Activated T-cell treated with anti-CD3 and anti-CD28 coated beads for 48 hours (primary cell): ENCODE data around the gene DUSP2.
"Not testable (repeated sequence)": the region's sequence is repeated elsewhere in the genome, so short reads cannot be mapped to it uniquely, and the experiment has no call there.

Source experiments
- DNase-seq: peaks from one replicate; pipeline ENCODE4 v3.0.0-alpha.2; 2020; ENCODE audit warnings: low read depth

The DUSP2 gene

GRCh38 chr2:96163415-96163767 lies 18.2 kb upstream of the DUSP2 start:
- no peak for DNase-seq

- DNase-seq, result no peak
These were observed 16.7 kb upstream of the DUSP2 start for GRCh38 chr2:96161898-96162297.

GRCh38 chr2:96160366-96160765 lies 15.1 kb upstream of the DUSP2 start:
- DNase-seq, result not testable (repeated sequence)

GRCh38 chr2:96159084-96159830 lies 14.0 kb upstream of the DUSP2 start:
- DNase-seq, result peak; percentile 56

GRCh38 chr2:96158554-96158940 lies 13.3 kb upstream of the DUSP2 start:
- no peak for DNase-seq

GRCh38 chr2:96157649-96158553 lies 12.7 kb upstream of the DUSP2 start:
- peak; percentile 96 for DNase-seq

- DNase-seq, result no peak
These were observed 11.8 kb upstream of the DUSP2 start for GRCh38 chr2:96156926-96157648.

- peak; percentile 57 for DNase-seq
These were observed 11.0 kb upstream of the DUSP2 start for GRCh38 chr2:96156011-96156820.

- DNase-seq, result no peak
These were observed 9.5 kb upstream of the DUSP2 start for GRCh38 chr2:96154506-96155380.

GRCh38 chr2:96153991-96154431 lies 8.8 kb upstream of the DUSP2 start:
- no peak for DNase-seq

GRCh38 chr2:96153291-96153713 lies 8.1 kb upstream of the DUSP2 start:
- DNase-seq, result no peak

- DNase-seq, result no peak
These were observed 7.3 kb upstream of the DUSP2 start for GRCh38 chr2:96152304-96153161.

GRCh38 chr2:96151595-96152303 lies 6.5 kb upstream of the DUSP2 start:
- DNase-seq, result no peak

GRCh38 chr2:96150791-96151594 lies 5.8 kb upstream of the DUSP2 start:
- DNase-seq, result no peak

- DNase-seq, result no peak
These were observed 4.9 kb upstream of the DUSP2 start for GRCh38 chr2:96150007-96150640.

- DNase-seq, result peak; percentile 96
These were observed 3.4 kb upstream of the DUSP2 start for GRCh38 chr2:96148410-96149217.
